Fibroblast of pulmonary artery (primary cell): Measurements from ENCODE around the gene PPP6R2.
"Not testable (repeated sequence)": the region's sequence is repeated elsewhere in the genome, so short reads cannot be mapped to it uniquely, and the experiment has no call there.

Experiments used
- DNase-seq: peaks from one replicate; pipeline ENCODE4 v3.0.0-alpha.2; 2010; ENCODE audit warnings: low read depth
- H3K4me3 ChIP-seq: replicated peaks from 2 replicates; pipeline ENCODE4 v1.5.1; 2011; ENCODE audit warnings: low read depth, mild to moderate bottlenecking, control low read depth, low read length, moderate library complexity
- CTCF ChIP-seq: IDR thresholded peaks from 2 replicates; pipeline ENCODE4 v1.5.1; 2011; ENCODE audit warnings: mild to moderate bottlenecking, control low read depth, low read length, inconsistent platforms; ENCODE audit errors: missing control alignments

The PPP6R2 gene

GRCh38 chr22:50422961-50423815 is 80.1 kb downstream of the PPP6R2 start:
- no peak for TF ChIP-seq CTCF
- no peak overlapping the region for H3K4me3 ChIP-seq
- DNase-seq, result no peak

- DNase-seq, result no peak
- TF ChIP-seq CTCF, result no peak
- H3K4me3 ChIP-seq, result no peak overlapping the region
Measured at GRCh38 chr22:50423956-50424355, 80.8 kb downstream of the PPP6R2 start.

- DNase-seq, result peak; percentile 28
- no peak overlapping the region for H3K4me3 ChIP-seq
- no peak for TF ChIP-seq CTCF
Measured at GRCh38 chr22:50425179-50425916, 82.2 kb downstream of the PPP6R2 start.

- H3K4me3 ChIP-seq, result no peak overlapping the region
- no peak for TF ChIP-seq CTCF
- no peak for DNase-seq
Measured at GRCh38 chr22:50432131-50432876, 89.2 kb downstream of the PPP6R2 start.

GRCh38 chr22:50432877-50433510 is 89.9 kb downstream of the PPP6R2 start:
- not testable (repeated sequence) for H3K4me3 ChIP-seq

GRCh38 chr22:50434849-50435248 is 91.7 kb downstream of the PPP6R2 start:
- no peak for DNase-seq
- no peak for TF ChIP-seq CTCF
- H3K4me3 ChIP-seq, result no peak overlapping the region

More at GRCh38 chr22:50432877-50433510, 89.9 kb downstream of the PPP6R2 start:
- DNase-seq, result not testable (repeated sequence)
